HepG2 (cell line): ENCODE measurements around the gene PLIN3. TPM values are rescaled to one million over a fixed set of nuclear protein-coding genes. Genes with fewer than 3 reads are reported as not detected.

Experiments used
- ARID5B ChIP-seq: IDR thresholded peaks from 2 replicates; pipeline ENCODE4 v1.4.0; 2020; ENCODE audit warnings: mild to moderate bottlenecking, missing genetic modification reagents
- ATF6 ChIP-seq: sonication (generic); formaldehyde crosslinking; conservative IDR thresholded peaks from 2 replicates; pipeline ENCODE4 v1.4.0; 2020; ENCODE audit warnings: missing genetic modification reagents
- GTF2F1 ChIP-seq: fragments of 150-350 bp; IDR thresholded peaks from 2 replicates; pipeline ENCODE4 v1.6.1; 2014; ENCODE audit warnings: low read length
- HOXA7 ChIP-seq: sonication (generic); formaldehyde crosslinking; IDR thresholded peaks from 2 replicates; pipeline ENCODE4 v1.8.1; 2022; ENCODE audit warnings: mild to moderate bottlenecking, missing genetic modification reagents, moderate library complexity
- IKZF4 ChIP-seq: sonication (generic); formaldehyde crosslinking; IDR thresholded peaks from 2 replicates; pipeline ENCODE4 v1.5.1; 2020; ENCODE audit warnings: borderline replicate concordance, mild to moderate bottlenecking, low read depth, missing genetic modification reagents; ENCODE audit errors: not compliant biosample characterization
- IRF1 ChIP-seq: sonication (generic); formaldehyde crosslinking; IDR thresholded peaks from 2 replicates; pipeline ENCODE4 v1.4.0; 2020; ENCODE audit warnings: low read depth, mild to moderate bottlenecking, missing genetic modification reagents
- MAFK ChIP-seq, 2 experiments: IDR thresholded peaks in 1 of 2; conservative IDR thresholded peaks in 1 of 2; 2 replicates each; pipeline ENCODE4 v1.6.1; 2011; ENCODE audit warnings: improper control_type of control experiment in 2 of 2, low read length in 2 of 2
- MNT ChIP-seq: fragments of 450-650 bp; IDR thresholded peaks from 2 replicates; pipeline ENCODE4 v1.6.1; 2016
- PBX3 ChIP-seq: sonication (generic); formaldehyde crosslinking; IDR thresholded peaks from 2 replicates; pipeline ENCODE4 v1.8.1; 2023; ENCODE audit warnings: missing genetic modification reagents, inconsistent platforms, borderline replicate concordance
- RBM39 ChIP-seq: fragments of 200-400 bp; formaldehyde crosslinking; IDR thresholded peaks from one replicate; pipeline ENCODE4 v1.6.1; 2018; ENCODE audit warnings: antibody characterized with exemption, mild to moderate bottlenecking, low read depth, low read length; ENCODE audit not compliant: poor library complexity, severe bottlenecking
- SMC3 ChIP-seq: IDR thresholded peaks from 2 replicates; pipeline ENCODE4 v1.6.1; 2011; ENCODE audit warnings: low read length, improper control_type of control experiment
- ZMAT3 ChIP-seq: sonication (generic); formaldehyde crosslinking; conservative IDR thresholded peaks from 2 replicates; pipeline ENCODE4 v1.7.0; 2021; ENCODE audit warnings: missing genetic modification reagents
- ZNF225 ChIP-seq: sonication (generic); formaldehyde crosslinking; IDR thresholded peaks from 2 replicates; pipeline ENCODE4 v1.4.0; 2020; ENCODE audit warnings: mild to moderate bottlenecking, missing genetic modification reagents
- ZNF260 ChIP-seq: sonication (generic); formaldehyde crosslinking; IDR thresholded peaks from 2 replicates; pipeline ENCODE4 v1.4.0; 2020; ENCODE audit warnings: missing genetic modification reagents, low read depth, mild to moderate bottlenecking, borderline replicate concordance
- ZNF329 ChIP-seq: sonication (generic); formaldehyde crosslinking; IDR thresholded peaks from 2 replicates; pipeline ENCODE4 v1.9.0; 2021; ENCODE audit warnings: low read depth, mild to moderate bottlenecking, missing genetic modification reagents
- ZNF766 ChIP-seq: sonication (generic); formaldehyde crosslinking; IDR thresholded peaks from 2 replicates; pipeline ENCODE4 v1.5.0; 2020; ENCODE audit warnings: missing genetic modification reagents, borderline replicate concordance
- ZNF879 ChIP-seq: sonication (generic); formaldehyde crosslinking; IDR thresholded peaks from 2 replicates; pipeline ENCODE4 v1.8.1; 2023; ENCODE audit warnings: missing genetic modification reagents
- polyA plus RNA-seq, 8 experiments: library from polyadenylated mRNA; depleted of rRNA in 3 of 8; stranded (reverse) in 7 of 8; unstranded in 1 of 8; fragments of >200 nt; fragmentation: Illumina TruSeq in 4 of 8; extraction: Trizol in 4 of 8; gene quantifications; 2 replicates each; pipeline versions ENCODE4 v1.2.1 to v1.2.3, GENCODE V29; 2011 to 2016; ENCODE audit warnings: low read depth in 4 of 8, missing spikeins in 1 of 8, mixed read lengths in 1 of 8; ENCODE audit not compliant: insufficient read depth in 1 of 8
- total RNA-seq, 5 experiments: library from RNA; depleted of rRNA; stranded (reverse); fragments of >200 nt; fragmentation: Illumina TruSeq; extraction: Trizol; gene quantifications; 2 replicates each; pipeline ENCODE4 v1.2.3, GENCODE V29; 2016; ENCODE audit warnings: low read depth in 1 of 5

The PLIN3 gene
- total and polyA plus RNA-seq, 2 of the 13 experiments (the other 11 are each of a cell fraction or from before 2014, with no cell fraction given): 49.3 to 57.9 TPM

GRCh38 chr19:4831304-4831978 is 36.0 kb downstream of the PLIN3 start, which contains the start of gene TICAM1 (continued):
- TF ChIP-seq IKZF4 (CRISPR knock-in tag) (no peak), ATF6 (CRISPR knock-in tag) (no peak), GTF2F1 (no peak), PBX3 (CRISPR knock-in tag) (no peak), ZNF879 (CRISPR knock-in tag) (no peak), ARID5B (CRISPR knock-in tag) (peak; percentile 25; the same call in 1 of the 2 replicates), ZMAT3 (CRISPR knock-in tag) (no peak), IRF1 (no peak), ZNF329 (no peak), RBM39 (no peak), ZNF225 (CRISPR knock-in tag) (no peak; the same call in 1 of the 2 replicates), SMC3 (no peak), HOXA7 (no peak), ZNF260 (CRISPR knock-in tag) (no peak), ZNF766 (CRISPR knock-in tag) (no peak), MNT (no peak), MAFK (conservative IDR thresholded peaks at IDR 0.05 in 1 of 2, IDR thresholded peaks at IDR 0.05 in 1 of 2; ENCODE audit: low read length in 2 of 2) (no peak)
